HTERT RPE-1 (cell line): ENCODE measurements around the gene KCNA5.

Experiments used
- in situ Hi-C: fragments of 300-500 bp; cut with MboI; formaldehyde crosslinking; loops from 4 replicates; pipeline ENCODE4 v1.14.3; 2020; ENCODE audit warnings: low sequenced_read_pairs

KCNA5 gene

DNA sequence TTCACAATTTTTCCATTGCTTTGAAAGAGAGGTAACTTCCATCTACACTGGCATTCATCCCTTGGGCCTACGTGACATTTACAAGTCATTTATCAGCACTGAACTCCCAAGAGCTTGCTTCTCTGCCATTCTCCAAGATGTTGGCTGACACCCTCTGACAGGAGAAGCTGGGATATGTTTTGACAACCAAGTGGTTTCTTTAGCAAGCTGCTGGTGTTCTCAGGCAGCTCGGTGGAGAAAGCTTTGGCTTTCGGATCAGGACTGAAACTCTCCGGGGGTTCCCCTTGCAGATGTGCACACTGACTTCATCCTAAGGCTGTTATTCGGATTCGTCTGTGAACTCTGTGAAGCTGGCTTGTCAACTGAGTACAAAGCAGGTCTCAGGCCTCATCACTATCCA lies 15.7 kb downstream of the KCNA5 start:
- in situ Hi-C loops, result no loop called here

- in situ Hi-C loops, result no loop called here
Measured at GRCh38 chr12:5060958-5061357, 17.3 kb downstream of the KCNA5 start.

- in situ Hi-C loops, result no loop called here
Measured at GRCh38 chr12:5063149-5063548, 19.5 kb downstream of the KCNA5 start.

- in situ Hi-C loops, result no loop called here
Measured at GRCh38 chr12:5064913-5065490, 21.3 kb downstream of the KCNA5 start.

DNA sequence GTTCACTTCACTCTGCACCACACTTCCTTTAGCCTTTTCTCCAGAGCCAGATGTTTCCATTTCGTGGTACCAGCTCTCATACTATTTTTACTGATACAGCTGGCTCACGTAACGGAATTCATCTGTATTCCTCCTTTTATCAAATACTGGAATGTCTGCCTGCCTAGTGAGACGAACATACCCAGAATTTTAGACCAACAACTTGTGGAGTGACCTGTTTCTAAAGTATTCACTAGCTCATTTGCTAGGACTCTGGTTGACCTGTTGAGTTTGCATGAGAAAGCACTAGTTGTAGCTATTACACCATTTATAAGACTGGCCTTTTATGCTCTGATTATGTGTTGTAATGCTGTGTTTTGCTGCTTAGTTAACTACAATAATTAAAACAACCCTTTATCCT lies 22.6 kb downstream of the KCNA5 start:
- in situ Hi-C loops, result no loop called here

- in situ Hi-C loops, result no loop called here
Measured at GRCh38 chr12:5068126-5068525, 24.4 kb downstream of the KCNA5 start.

GRCh38 chr12:5068619-5069018 lies 24.9 kb downstream of the KCNA5 start:
- in situ Hi-C loops, result no loop called here

DNA sequence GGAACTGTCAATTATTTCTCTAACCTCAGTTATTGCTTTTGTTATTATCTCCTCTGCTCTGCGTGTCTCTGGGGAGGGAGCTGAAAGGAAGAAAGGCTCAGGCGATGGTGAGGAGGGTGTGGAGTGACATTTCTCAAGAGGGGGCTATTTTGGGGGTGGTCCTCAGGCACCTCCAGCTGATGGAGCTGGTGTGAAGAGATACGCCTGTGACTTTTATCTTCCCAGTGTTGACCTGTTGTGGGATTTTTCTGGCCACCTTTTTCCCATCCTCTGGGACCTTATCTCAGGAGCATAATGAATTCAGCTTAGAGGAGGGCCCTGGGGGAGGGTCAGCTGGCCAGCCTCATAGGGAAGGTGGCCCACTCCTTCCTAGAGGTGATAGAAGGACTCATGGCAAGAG lies 26.4 kb downstream of the KCNA5 start:
- in situ Hi-C loops, result no loop called here

GRCh38 chr12:5071496-5071895 lies 27.8 kb downstream of the KCNA5 start:
- in situ Hi-C loops, result no loop called here

DNA sequence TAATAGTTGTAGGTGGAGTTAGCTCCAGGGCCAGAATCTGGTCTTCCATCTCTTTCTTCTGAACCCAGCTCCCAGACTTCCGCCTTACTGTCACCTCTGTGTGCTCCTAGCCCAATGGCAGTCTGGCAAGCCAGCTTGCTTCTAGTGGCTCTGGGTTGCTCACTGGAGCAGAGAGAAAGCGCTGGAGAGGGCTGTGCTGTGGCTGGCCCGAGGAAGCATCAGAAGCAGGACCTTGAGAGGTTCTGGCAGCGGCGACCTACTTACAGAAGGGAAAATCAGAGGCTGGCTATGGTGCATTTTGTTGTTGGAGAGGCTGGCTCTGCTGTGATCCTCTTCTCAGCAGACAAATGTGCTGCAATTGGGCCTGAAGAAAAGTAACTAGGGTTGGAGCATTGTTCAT lies 28.6 kb downstream of the KCNA5 start:
- in situ Hi-C loops, result no loop called here

- in situ Hi-C loops, result no loop called here
Measured at GRCh38 chr12:5073054-5073453, 29.4 kb downstream of the KCNA5 start.

DNA sequence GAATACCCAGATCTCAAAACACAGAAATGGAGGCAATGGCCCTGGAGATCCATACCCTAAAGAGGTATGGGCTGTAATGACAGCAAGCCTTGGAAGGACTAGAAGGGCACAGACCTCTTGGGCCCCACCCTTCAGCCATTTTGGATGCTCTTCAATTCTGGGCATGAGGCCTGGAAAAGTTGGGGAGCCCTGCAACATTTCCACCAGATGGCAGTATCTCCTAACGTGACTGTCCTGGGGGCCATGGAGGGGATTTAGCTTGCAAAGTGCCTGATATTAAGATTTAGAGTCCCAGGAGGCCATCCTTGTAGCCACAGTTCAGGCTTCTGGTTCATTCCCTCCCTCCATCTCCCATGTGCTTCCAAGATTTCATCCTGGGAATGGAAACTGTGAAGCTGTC lies 30.2 kb downstream of the KCNA5 start:
- in situ Hi-C loops, result no loop called here

- in situ Hi-C loops, result no loop called here
Measured at GRCh38 chr12:5076761-5077160, 33.1 kb downstream of the KCNA5 start.

- in situ Hi-C loops, result no loop called here
Measured at GRCh38 chr12:5078423-5078822, 34.7 kb downstream of the KCNA5 start.

- in situ Hi-C loops, result no loop called here
Measured at GRCh38 chr12:5081016-5081415, 37.3 kb downstream of the KCNA5 start.

GRCh38 chr12:5083955-5084849 lies 40.5 kb downstream of the KCNA5 start:
- in situ Hi-C loops, result no loop called here

DNA sequence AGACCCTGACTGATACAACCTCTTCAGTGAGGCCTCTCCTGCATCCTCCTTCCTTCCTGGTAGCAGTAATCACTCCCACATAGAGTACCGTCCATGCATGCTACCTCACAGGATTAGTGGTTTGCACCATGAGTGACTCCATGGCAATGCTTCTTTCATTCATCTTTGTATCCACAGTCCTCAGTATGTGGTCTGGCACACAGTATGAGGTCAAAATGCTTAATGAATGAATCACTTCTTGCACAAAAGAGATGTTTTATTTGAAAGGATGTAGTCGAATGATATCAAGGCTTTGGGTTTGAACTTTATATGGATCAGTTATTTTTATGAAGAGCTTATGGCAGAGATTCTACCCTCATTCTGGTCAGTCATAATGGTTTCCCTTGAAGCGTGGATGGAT lies 42.2 kb downstream of the KCNA5 start:
- in situ Hi-C loops, result no loop called here

- in situ Hi-C loops, result no loop called here
Measured at GRCh38 chr12:5087831-5088554, 44.3 kb downstream of the KCNA5 start.

- in situ Hi-C loops, result no loop called here
Measured at GRCh38 chr12:5088586-5089264, 45.0 kb downstream of the KCNA5 start.

DNA sequence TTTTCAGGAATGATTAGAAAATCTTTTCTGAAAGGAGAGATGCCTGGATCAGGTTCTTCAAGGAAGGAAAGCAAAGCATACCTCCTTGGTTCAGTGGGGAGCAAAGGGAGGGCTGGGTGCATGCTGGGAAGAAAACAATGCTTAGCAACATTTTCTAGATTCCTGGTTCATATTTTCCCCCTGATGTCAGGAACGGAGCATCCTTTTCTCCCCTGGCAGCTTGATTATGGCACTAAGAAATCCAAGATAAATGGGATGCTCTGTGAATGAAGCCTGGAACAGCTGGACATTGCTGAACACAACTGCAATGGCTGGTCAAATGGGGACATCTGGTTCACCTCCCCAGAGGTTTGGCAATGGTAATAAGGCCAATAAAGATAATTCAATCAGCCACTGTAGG lies 50.9 kb downstream of the KCNA5 start:
- in situ Hi-C loops, result no loop called here

DNA sequence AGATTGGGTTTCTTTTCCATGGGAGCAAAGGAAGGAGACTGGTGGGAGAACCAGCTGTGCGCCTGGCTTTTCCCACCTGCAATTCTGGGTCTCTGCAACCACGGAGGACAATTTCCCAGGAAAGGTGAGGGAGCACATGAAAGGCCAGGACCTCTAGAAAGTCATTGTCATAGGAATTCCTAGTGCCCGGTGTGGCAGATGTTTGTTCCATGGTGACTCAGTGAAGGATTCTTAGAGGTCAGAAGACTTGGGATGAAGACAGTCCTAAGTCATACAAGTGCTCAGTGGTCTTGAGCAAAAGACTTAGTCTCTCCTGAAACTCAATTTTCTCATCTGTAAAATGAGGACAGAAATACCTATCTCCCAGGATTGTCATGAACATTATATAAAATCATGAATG lies 51.3 kb downstream of the KCNA5 start:
- in situ Hi-C loops, result no loop called here
